HepG2 (cell line): ENCODE results near the gene SHANK3. TPM values are rescaled to one million over a fixed set of nuclear protein-coding genes. Genes with fewer than 3 reads are reported as not detected.

Experiments
- ATAC-seq: fragments of 200-7000 bp; cut with Tn5 transposase; 3 replicates; pipeline ENCODE4 v1.9.1; 2020; ENCODE audit warnings: mild to moderate bottlenecking, moderate library complexity
- BruUV-seq: library from RNA; stranded (reverse); fragments of 400-500 nt; replicated peaks from 2 replicates; lab custom pipeline; 2021; lab: Mats Ljungman, UMichigan
- CTCF ChIA-PET: fragments of 300-600 bp; formaldehyde crosslinking; extraction: SDS; loops from one replicate; lab custom pipeline; 2021; ENCODE audit warnings: low total read pairs, inconsistent platforms, low intra/inter-chr PET ratio; lab: Yijun Ruan, JAX
- POLR2A ChIA-PET: fragments of 350-600 bp; sonication (Branson Sonifier 250); formaldehyde crosslinking; loops from one replicate; lab custom pipeline; 2020; ENCODE audit warnings: antibody characterized with exemption, inconsistent platforms; lab: Yijun Ruan, JAX
- DNase-seq: peaks from one replicate; pipeline ENCODE4 v3.0.0-alpha.2; 2015; ENCODE audit warnings: low spot score
- FAIRE-seq: peaks from 3 replicates; lab custom pipeline; 2011; peaks lifted over from hg19 to GRCh38; lab: Jason Lieb, UNC
- H2AFZ ChIP-seq: one replicate; pipeline ENCODE4 v1.6.1; 2011; ENCODE audit warnings: low read length, inconsistent platforms
- H3K27ac ChIP-seq: fragments of 300-600 bp; 3 replicates; pipeline ENCODE4 v1.8.0; 2011; ENCODE audit warnings: mixed run types, mild to moderate bottlenecking, mixed read lengths, low read length, inconsistent platforms; ENCODE audit not compliant: insufficient read depth; ENCODE audit errors: extremely low read length
- H3K27me3 ChIP-seq, 2 experiments: fragments of 200-600 bp in 1 of 2; 2 replicates in 1 of 2; 3 replicates in 1 of 2; pipeline versions ENCODE4 v1.6.0 to v1.8.0; 2011; ENCODE audit warnings: low read length in 2 of 2, mild to moderate bottlenecking in 2 of 2, moderate library complexity in 2 of 2, inconsistent platforms in 1 of 2; ENCODE audit not compliant: insufficient read depth in 2 of 2, control insufficient read depth in 1 of 2
- H3K36me3 ChIP-seq, 2 experiments: fragments of 200-600 bp in 1 of 2; replicated peaks in 1 of 2; 2 replicates in 1 of 2; 3 replicates in 1 of 2; pipeline versions ENCODE4 v1.5.1 to v1.8.0; 2011; ENCODE audit warnings: low read length in 2 of 2, inconsistent platforms in 1 of 2; ENCODE audit not compliant: insufficient read depth in 2 of 2, control insufficient read depth in 1 of 2
- H3K4me1 ChIP-seq: 2 replicates; pipeline ENCODE4 v1.5.1; 2012; ENCODE audit warnings: low read length, inconsistent platforms; ENCODE audit not compliant: insufficient read depth
- H3K4me2 ChIP-seq: 2 replicates; pipeline ENCODE4 v1.6.0; 2011; ENCODE audit warnings: low read depth, low read length, inconsistent platforms
- H3K4me3 ChIP-seq, 3 experiments: fragments of 200-600 bp in 1 of 3; sonication (generic), shearing (Covaris generic) in 1 of 3; replicated peaks in 1 of 3; 2 replicates each; pipeline ENCODE4 v1.5.1; 2011 to 2016; ENCODE audit warnings: low read length in 3 of 3, inconsistent platforms in 2 of 3, low read depth in 2 of 3, mild to moderate bottlenecking in 2 of 3, control low read depth in 1 of 3, mixed read lengths in 1 of 3; ENCODE audit not compliant: insufficient read depth in 1 of 3
- H3K79me2 ChIP-seq: one replicate; pipeline ENCODE4 v1.6.1; 2011; ENCODE audit warnings: low read length, inconsistent platforms; ENCODE audit not compliant: insufficient read depth
- H3K9ac ChIP-seq: 2 replicates; pipeline ENCODE4 v1.6.0; 2011; ENCODE audit warnings: mild to moderate bottlenecking, low read depth, low read length, inconsistent platforms; ENCODE audit not compliant: insufficient read depth
- H3K9me3 ChIP-seq: 2 replicates; pipeline ENCODE4 v1.5.1; 2012; ENCODE audit warnings: mild to moderate bottlenecking, low read length
- H4K20me1 ChIP-seq: 2 replicates; pipeline ENCODE4 v1.6.0; 2011; ENCODE audit warnings: inconsistent platforms, mild to moderate bottlenecking, low read length, moderate library complexity; ENCODE audit not compliant: insufficient read depth
- ATF7-NPFF ChIP-seq: sonication (generic); formaldehyde crosslinking; IDR thresholded peaks from 2 replicates; pipeline ENCODE4 v1.8.1; 2023; ENCODE audit warnings: mild to moderate bottlenecking, low read depth, missing genetic modification reagents, moderate library complexity
- BATF2 ChIP-seq: sonication (generic); formaldehyde crosslinking; IDR thresholded peaks from 2 replicates; pipeline ENCODE4 v1.8.0; 2022; ENCODE audit warnings: mild to moderate bottlenecking, missing genetic modification reagents, moderate library complexity
- ESRRA ChIP-seq: sonication (generic); formaldehyde crosslinking; IDR thresholded peaks from 2 replicates; pipeline ENCODE4 v1.5.1; 2020; ENCODE audit warnings: mild to moderate bottlenecking, low read depth, missing genetic modification reagents
- POGK ChIP-seq: sonication (generic); formaldehyde crosslinking; conservative IDR thresholded peaks from 2 replicates; pipeline ENCODE4 v1.8.0; 2022; ENCODE audit warnings: mild to moderate bottlenecking, moderate library complexity, missing genetic modification reagents
- RFX1 ChIP-seq: fragments of 450-650 bp; IDR thresholded peaks from 2 replicates; pipeline ENCODE4 v1.6.1; 2017
- TOPORS ChIP-seq: sonication (generic); formaldehyde crosslinking; IDR thresholded peaks from 2 replicates; pipeline ENCODE4 v1.8.0; 2023; ENCODE audit warnings: mild to moderate bottlenecking, missing genetic modification reagents
- ZFAT ChIP-seq: sonication (generic); formaldehyde crosslinking; conservative IDR thresholded peaks from 2 replicates; pipeline ENCODE4 v1.8.1; 2023; ENCODE audit warnings: missing genetic modification reagents, inconsistent platforms
- ZMYM4 ChIP-seq: sonication (generic); formaldehyde crosslinking; IDR thresholded peaks from 2 replicates; pipeline ENCODE4 v1.8.1; 2023; ENCODE audit warnings: mild to moderate bottlenecking, missing genetic modification reagents
- ZNF460 ChIP-seq: sonication (generic); formaldehyde crosslinking; IDR thresholded peaks from 2 replicates; pipeline ENCODE4 v1.5.1; 2020; ENCODE audit warnings: missing genetic modification reagents, mild to moderate bottlenecking, borderline replicate concordance
- ZSCAN25 ChIP-seq: sonication (generic); formaldehyde crosslinking; IDR thresholded peaks from 2 replicates; pipeline ENCODE4 v1.8.0; 2022; ENCODE audit warnings: mild to moderate bottlenecking, missing genetic modification reagents
- WGBS: methylation state at CpG from one replicate; pipeline ENCODE4 v1.1.6; 2017; ENCODE audit warnings: low lambda C conversion rate; 5-methylcytosine and 5-hydroxymethylcytosine counted together
- in situ Hi-C: cut with HindIII; loops from 2 replicates; pipeline ENCODE4 v1.10.0; 2017; ENCODE audit warnings: low pct_unique_long_range_greater_than_20kb; ENCODE audit not compliant: extremely low pct_ligation_motif_present
- intact Hi-C: fragments of 100-400 bp; cut with micrococcal nuclease; formaldehyde crosslinking; loops from one replicate; pipeline ENCODE4 v1.10.0; 2022; ENCODE audit not compliant: unreplicated experiment
- polyA plus RNA-seq, 8 experiments: library from polyadenylated mRNA; depleted of rRNA in 3 of 8; stranded (reverse) in 7 of 8; unstranded in 1 of 8; fragments of >200 nt; fragmentation: Illumina TruSeq in 4 of 8; extraction: Trizol in 4 of 8; gene quantifications; 2 replicates each; pipeline versions ENCODE4 v1.2.1 to v1.2.3, GENCODE V29; 2011 to 2016; ENCODE audit warnings: low read depth in 4 of 8, missing spikeins in 1 of 8, mixed read lengths in 1 of 8; ENCODE audit not compliant: insufficient read depth in 1 of 8
- total RNA-seq, 5 experiments: library from RNA; depleted of rRNA; stranded (reverse); fragments of >200 nt; fragmentation: Illumina TruSeq; extraction: Trizol; gene quantifications; 2 replicates each; pipeline ENCODE4 v1.2.3, GENCODE V29; 2016; ENCODE audit warnings: low read depth in 1 of 5

The SHANK3 gene
- total and polyA plus RNA-seq, 2 of the 13 experiments (the other 11 are each of a cell fraction or from before 2014, with no cell fraction given): 2.9 to 4.6 TPM

GRCh38 chr22:50699001-50699755 lies 26.6 kb downstream of the SHANK3 start:
- TF ChIP-seq ZMYM4: no peak
- peak; percentile 15; the same call in 1 of the 2 replicates for TF ChIP-seq ZSCAN25 (CRISPR knock-in tag)
- peak; percentile 46; the same call in 1 of the 2 replicates for TF ChIP-seq ESRRA
- TF ChIP-seq ZFAT (CRISPR knock-in tag): no peak
- 0 out of 2 replicates have a peak, but pooled peaks have one; percentile 31 for TF ChIP-seq POGK (CRISPR knock-in tag)
- no peak for TF ChIP-seq RFX1
- TF ChIP-seq BATF2 (CRISPR knock-in tag): no peak
- 0 out of 2 replicates have a peak, but pooled peaks have one; percentile 2 for TF ChIP-seq TOPORS
- TF ChIP-seq ZNF460 (CRISPR knock-in tag): no peak
- peak; percentile 26; the same call in 1 of the 2 replicates for TF ChIP-seq ATF7-NPFF (CRISPR knock-in tag)
- CTCF ChIA-PET: interaction anchor here (1.4 to 1.5 kb wide), 2 partner anchors 77 to 123 kb away, joined by 5 to 7 read pairs; no protein-coding TSS in a partner anchor
- in situ Hi-C loops (loop anchor here (5.0 kb wide), 2 partner anchors 72 to 117 kb away; partner anchors contain the start of genes ARSA and CHKB), intact Hi-C loops (loop anchor here (2.0 kb wide), 1 partner anchor 78 kb away; no protein-coding TSS in a partner anchor)
- Histone ChIP-seq H3K27ac (peak overlapping the region; percentile 94), H3K4me2 (peak overlapping the region; percentile 93), H3K27me3 (no peaks in the 10 kb centered on the region), H3K9me3 (no peaks in the 10 kb centered on the region), H2AFZ (no peak overlapping the region), H3K4me1 (peaks cover 48% of the 10 kb centered on the region), H3K36me3 (peaks cover 6 to 18% of the 10 kb centered on the region in 2 experiments), H3K4me3 (peak overlapping the region in 2 of 3 experiments; percentile 25 to 89; a peak in 4 of 6 replicates), H3K79me2 (peaks cover 39% of the 10 kb centered on the region), H3K9ac (peak overlapping the region; percentile 84), H4K20me1 (no peaks in the 10 kb centered on the region)
- DNase-seq: no peak
- POLR2A ChIA-PET: interaction anchor here (0.6 to 4.5 kb wide), 20 partner anchors 10 to 325 kb away, joined by 3 to 51 read pairs (median 7); partner anchors contain the start of genes ARSA, CHKB, LMF2 and NCAPH2
- no TSS peak for BruUV-seq
- WGBS: 68% methylated on average over 9 of the region's 15 CpGs
- ATAC-seq: peak; percentile 2; the same call in 2 of the 3 replicates
- no peak for FAIRE-seq
